Stomach smooth muscle (tissue), 2 donors: Measurements from ENCODE around the gene MBNL2.
A peak's percentile ranks its signal among the peaks of the same experiment; 100 is the strongest.

Experiments
- H3K27ac ChIP-seq: one replicate; pipeline ENCODE4 v1.7.0; 2013; ENCODE audit warnings: mild to moderate bottlenecking, low read length, inconsistent platforms
- H3K27me3 ChIP-seq, 2 donors: one replicate each; pipeline ENCODE4 v1.7.0; 2013; ENCODE audit warnings: low read length in 2 of 2; ENCODE audit not compliant: insufficient read depth in 2 of 2, control insufficient read depth in 1 of 2
- H3K36me3 ChIP-seq, 2 donors: one replicate each; pipeline ENCODE4 v1.7.0; 2013; ENCODE audit warnings: low read length in 2 of 2; ENCODE audit not compliant: control insufficient read depth in 2 of 2, insufficient read depth in 2 of 2
- H3K4me1 ChIP-seq: one replicate; pipeline ENCODE4 v1.7.0; 2013; ENCODE audit warnings: low read length; ENCODE audit not compliant: control insufficient read depth, insufficient read depth
- H3K4me3 ChIP-seq, 2 donors: one replicate each; pipeline ENCODE4 v1.7.0; 2013; ENCODE audit warnings: low read length in 2 of 2
- H3K9ac ChIP-seq, 2 donors: one replicate each; pipeline ENCODE4 v1.7.0; 2013; ENCODE audit warnings: low read length in 2 of 2, mild to moderate bottlenecking in 1 of 2
- H3K9me3 ChIP-seq, 2 donors: one replicate each; pipeline ENCODE4 v1.7.0; 2013; ENCODE audit warnings: low read length in 2 of 2; ENCODE audit not compliant: control insufficient read depth in 2 of 2
- donor health status: healthy.
- donor health status: Pancreatic carcinoma.

Gene MBNL2

GRCh38 chr13:97261254-97262005 is 39.3 kb downstream of the MBNL2 start:
- no peak overlapping the region for H3K9ac ChIP-seq
- H3K4me3 ChIP-seq = peak overlapping the region in 1 of 2 donors; percentile 49
- H3K27ac ChIP-seq = peak overlapping the region; percentile 67
- no peaks in the 10 kb centered on the region for H3K36me3 ChIP-seq
- no peaks in the 10 kb centered on the region for H3K9me3 ChIP-seq
- H3K27me3 ChIP-seq = no peaks in the 10 kb centered on the region
- peaks cover 58% of the 10 kb centered on the region for H3K4me1 ChIP-seq

- H3K27me3 ChIP-seq = no peaks in the 10 kb centered on the region
- H3K4me3 ChIP-seq = peak overlapping the region in 1 of 2 donors; percentile 49
- no peaks in the 10 kb centered on the region for H3K36me3 ChIP-seq
- peak overlapping the region; percentile 67 for H3K27ac ChIP-seq
- no peaks in the 10 kb centered on the region for H3K9me3 ChIP-seq
- H3K4me1 ChIP-seq = peaks cover 62% of the 10 kb centered on the region
- no peak overlapping the region for H3K9ac ChIP-seq
Observed at GRCh38 chr13:97262058-97262457, 39.9 kb downstream of the MBNL2 start.

GRCh38 chr13:97263160-97263559 is 41.0 kb downstream of the MBNL2 start:
- Histone ChIP-seq H3K9me3 (no peaks in the 10 kb centered on the region), H3K36me3 (no peaks in the 10 kb centered on the region), H3K27me3 (no peaks in the 10 kb centered on the region), H3K4me1 (peaks cover 63% of the 10 kb centered on the region), H3K4me3 (no peak overlapping the region), H3K27ac (no peak overlapping the region), H3K9ac (no peak overlapping the region)

GRCh38 chr13:97264663-97265062 is 42.5 kb downstream of the MBNL2 start:
- H3K4me1 ChIP-seq = peaks cover 60% of the 10 kb centered on the region
- H3K36me3 ChIP-seq = no peaks in the 10 kb centered on the region
- H3K27ac ChIP-seq = no peak overlapping the region
- H3K9me3 ChIP-seq = no peaks in the 10 kb centered on the region
- H3K9ac ChIP-seq = no peak overlapping the region
- H3K4me3 ChIP-seq = no peak overlapping the region
- H3K27me3 ChIP-seq = no peaks in the 10 kb centered on the region

DNA sequence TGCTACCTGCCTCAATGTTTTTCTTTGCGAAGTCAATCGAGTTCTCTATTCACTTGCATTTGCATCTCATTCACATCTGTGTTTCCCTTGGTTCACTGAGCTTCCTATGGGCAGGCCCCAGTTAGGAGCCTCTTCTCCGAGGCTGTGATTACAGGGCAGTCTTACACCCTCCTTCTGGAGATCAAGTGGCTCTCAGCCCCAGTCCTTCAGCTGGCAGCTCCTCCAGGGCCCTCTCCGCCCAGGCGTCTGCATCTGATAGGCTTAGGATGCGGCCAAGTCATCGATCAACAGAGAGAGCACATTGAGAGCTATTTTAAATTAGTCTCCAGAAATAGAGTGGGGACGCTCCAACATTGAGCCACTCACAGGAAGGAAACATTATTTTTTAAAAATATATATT is 44.2 kb downstream of the MBNL2 start:
- H3K36me3 ChIP-seq = no peaks in the 10 kb centered on the region
- no peak overlapping the region for H3K27ac ChIP-seq
- H3K4me1 ChIP-seq = peaks cover 46% of the 10 kb centered on the region
- no peak overlapping the region for H3K9ac ChIP-seq
- H3K4me3 ChIP-seq = peak overlapping the region in 1 of 2 donors; percentile 44
- no peaks in the 10 kb centered on the region for H3K27me3 ChIP-seq
- no peaks in the 10 kb centered on the region for H3K9me3 ChIP-seq

DNA sequence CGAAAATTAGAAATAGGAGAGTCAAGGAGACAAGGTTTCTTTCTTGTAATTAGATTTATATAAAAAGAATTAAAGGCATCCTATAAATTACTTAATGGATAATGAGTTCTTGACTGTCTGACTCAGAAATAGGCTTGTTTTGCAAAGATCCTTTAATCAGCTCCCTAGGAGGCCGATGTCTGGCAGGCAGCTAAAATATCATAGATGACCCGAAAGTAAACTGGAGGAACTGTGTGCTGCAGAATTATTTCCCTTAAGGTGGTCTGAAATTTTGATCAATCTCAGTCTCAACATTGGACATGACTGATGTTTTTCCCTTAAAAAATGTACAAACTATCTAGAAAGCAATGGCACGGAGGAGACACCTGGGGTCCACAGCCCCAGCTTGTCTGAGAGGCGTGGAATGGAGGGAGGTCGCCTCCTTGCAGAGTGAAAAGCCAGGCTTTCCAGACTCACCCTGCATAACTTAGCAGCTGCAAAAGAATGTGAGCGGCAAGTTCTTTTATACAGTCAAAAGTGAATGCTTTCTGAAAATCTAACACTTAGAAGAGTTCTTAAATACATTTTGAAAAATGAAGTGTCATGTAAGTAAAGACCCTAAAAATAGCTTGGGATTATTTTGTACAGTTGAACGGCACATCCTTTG is 44.8 kb downstream of the MBNL2 start:
- no peaks in the 10 kb centered on the region for H3K36me3 ChIP-seq
- H3K4me1 ChIP-seq = peaks cover 40% of the 10 kb centered on the region

GRCh38 chr13:97267418-97268059 is 45.4 kb downstream of the MBNL2 start:
- peak overlapping the region in 1 of 2 donors; percentile 44 for H3K4me3 ChIP-seq
- peaks cover 34% of the 10 kb centered on the region for H3K4me1 ChIP-seq
- no peak overlapping the region for H3K27ac ChIP-seq
- no peaks in the 10 kb centered on the region for H3K9me3 ChIP-seq
- peak overlapping the region in 1 of 2 donors; percentile 13 for H3K9ac ChIP-seq
- H3K36me3 ChIP-seq = no peaks in the 10 kb centered on the region
- H3K27me3 ChIP-seq = no peaks in the 10 kb centered on the region

More for the DNA sequence above, 44.8 kb downstream of the MBNL2 start:
- Histone ChIP-seq H3K4me3 (peak overlapping the region; percentile 5 to 44), H3K9ac (peak overlapping the region in 1 of 2 donors; percentile 13), H3K9me3 (no peaks in the 10 kb centered on the region), H3K27me3 (no peaks in the 10 kb centered on the region), H3K27ac (no peak overlapping the region)

DNA sequence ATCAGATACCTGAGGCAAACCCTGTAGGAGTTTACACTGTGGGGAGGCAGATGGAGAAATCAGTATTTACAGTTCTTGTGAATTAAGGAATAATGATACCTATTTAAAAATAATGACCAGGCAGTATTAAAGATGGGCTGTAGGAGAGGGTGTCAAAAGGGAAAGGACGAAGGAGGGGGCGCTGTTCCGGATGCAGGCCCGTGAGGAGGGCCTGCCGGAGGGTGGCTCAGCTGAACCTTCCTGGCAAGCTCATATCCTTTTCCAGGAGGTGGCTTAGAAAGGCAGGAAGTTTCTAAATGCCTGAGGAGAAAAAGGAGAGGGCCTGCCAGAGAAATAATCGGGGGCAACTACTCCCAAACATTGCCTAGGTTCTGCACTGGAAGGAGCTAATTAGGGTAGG is 46.6 kb downstream of the MBNL2 start:
- no peaks in the 10 kb centered on the region for H3K27me3 ChIP-seq
- H3K9me3 ChIP-seq = no peaks in the 10 kb centered on the region
- peaks cover 37% of the 10 kb centered on the region for H3K4me1 ChIP-seq
- H3K27ac ChIP-seq = peak overlapping the region; percentile 18
- no peaks in the 10 kb centered on the region for H3K36me3 ChIP-seq
- H3K9ac ChIP-seq = no peak overlapping the region
- H3K4me3 ChIP-seq = no peak overlapping the region

- Histone ChIP-seq H3K9me3 (no peaks in the 10 kb centered on the region), H3K36me3 (no peaks in the 10 kb centered on the region), H3K4me3 (no peak overlapping the region), H3K9ac (no peak overlapping the region), H3K27ac (no peak overlapping the region), H3K4me1 (peaks cover 40% of the 10 kb centered on the region), H3K27me3 (no peaks in the 10 kb centered on the region)
Observed at GRCh38 chr13:97269603-97270002, 47.5 kb downstream of the MBNL2 start.

- Histone ChIP-seq H3K4me1 (peaks cover 38% of the 10 kb centered on the region), H3K27ac (no peak overlapping the region), H3K27me3 (no peaks in the 10 kb centered on the region), H3K4me3 (no peak overlapping the region), H3K9me3 (no peaks in the 10 kb centered on the region), H3K36me3 (peaks cover 2 to 13% of the 10 kb centered on the region in 2 donors), H3K9ac (no peak overlapping the region)
Observed at GRCh38 chr13:97272526-97272925, 50.4 kb downstream of the MBNL2 start.
